Ishikawa (cell line): ENCODE results near the gene MAPRE3.

Experiments used
- CREB1 ChIP-seq: IDR thresholded peaks from 2 replicates; pipeline ENCODE4 v1.6.1; 2012; ENCODE audit warnings: low read depth
- EGR1 ChIP-seq: IDR thresholded peaks from 2 replicates; pipeline ENCODE4 v1.6.1; 2012
- EP300 ChIP-seq: IDR thresholded peaks from 2 replicates; pipeline ENCODE4 v1.6.1; 2012; ENCODE audit warnings: borderline replicate concordance
- FOXM1 ChIP-seq: IDR thresholded peaks from 2 replicates; pipeline ENCODE4 v1.6.1; 2012; ENCODE audit warnings: low read depth, borderline replicate concordance
- MAX ChIP-seq: IDR thresholded peaks from 2 replicates; pipeline ENCODE4 v1.6.1; 2012
- NFIC ChIP-seq: IDR thresholded peaks from 2 replicates; pipeline ENCODE4 v1.6.1; 2012
- RAD21 ChIP-seq: IDR thresholded peaks from 2 replicates; pipeline ENCODE4 v1.6.1; 2012; ENCODE audit warnings: low read depth
- REST ChIP-seq: IDR thresholded peaks from 2 replicates; pipeline ENCODE4 v1.6.1; 2012; ENCODE audit warnings: low read depth, mild to moderate bottlenecking
- TAF1 ChIP-seq: IDR thresholded peaks from 2 replicates; pipeline ENCODE4 v1.6.1; 2012; ENCODE audit warnings: low read depth, mild to moderate bottlenecking
- USF1 ChIP-seq: IDR thresholded peaks from 2 replicates; pipeline ENCODE4 v1.6.1; 2012
- YY1 ChIP-seq: IDR thresholded peaks from 2 replicates; pipeline ENCODE4 v1.6.1; 2012; ENCODE audit warnings: low read depth

GRCh38 chr2:27000995-27001394 lies 30.6 kb downstream of the MAPRE3 start:
- TF ChIP-seq EP300: no peak
- TF ChIP-seq REST: no peak
- TF ChIP-seq RAD21: no peak
- no peak for TF ChIP-seq CREB1
- TF ChIP-seq YY1: no peak
- TF ChIP-seq EGR1: no peak
- no peak for TF ChIP-seq MAX
- TF ChIP-seq USF1: no peak
- TF ChIP-seq FOXM1: no peak
- TF ChIP-seq TAF1: no peak
- no peak for TF ChIP-seq NFIC
